IMR-90 (cell line): ENCODE data around the gene HYAL2. TPM values are rescaled to one million over a fixed set of nuclear protein-coding genes. Genes with fewer than 3 reads are reported as not detected.

Source experiments
- ATAC-seq: fragments of 200-7000 bp; cut with Tn5 transposase; 2 replicates; pipeline ENCODE4 v1.9.1; 2020; ENCODE audit warnings: low read depth, mild to moderate bottlenecking, moderate library complexity
- BruUV-seq: library from RNA; stranded (reverse); fragments of 400-500 nt; replicated peaks from 2 replicates; lab custom pipeline; 2021; lab: Mats Ljungman, UMichigan
- CTCF ChIA-PET: fragments of 300-600 bp; formaldehyde crosslinking; extraction: SDS; loops from one replicate; lab custom pipeline; 2021; ENCODE audit warnings: antibody characterized with exemption; lab: Yijun Ruan, JAX
- POLR2A ChIA-PET: fragments of 300-600 bp; sonication (Branson Sonifier 250); formaldehyde crosslinking; loops from one replicate; lab custom pipeline; 2022; ENCODE audit warnings: antibody characterized with exemption; ENCODE audit not compliant: unreplicated experiment; lab: Charles Lee
- DNase-seq: peaks from one replicate; pipeline ENCODE4 v3.0.0; 2013
- H2AFZ ChIP-seq: replicated peaks from 2 replicates; pipeline ENCODE3; 2013; ENCODE audit warnings: low read length, mild to moderate bottlenecking; ENCODE audit not compliant: poor library complexity
- H2AK5ac ChIP-seq: 2 replicates; pipeline ENCODE4 v1.6.1; 2013; ENCODE audit warnings: low read depth, low read length, inconsistent platforms
- H2AK9ac ChIP-seq: replicated peaks from 2 replicates; pipeline ENCODE3; 2013; ENCODE audit warnings: mild to moderate bottlenecking, low read depth, low read length, moderate library complexity; ENCODE audit not compliant: poor library complexity
- H2BK120ac ChIP-seq: 2 replicates; pipeline ENCODE4 v1.6.1; 2013; ENCODE audit warnings: low read depth, low read length, inconsistent platforms
- H2BK15ac ChIP-seq: 3 replicates; pipeline ENCODE4 v1.6.1; 2013; ENCODE audit warnings: low read depth, low read length, inconsistent platforms
- H2BK20ac ChIP-seq: 2 replicates; pipeline ENCODE4 v1.6.1; 2013; ENCODE audit warnings: low read depth, mild to moderate bottlenecking, inconsistent platforms, low read length, moderate library complexity
- H2BK5ac ChIP-seq: 2 replicates; pipeline ENCODE4 v1.6.1; 2013; ENCODE audit warnings: mild to moderate bottlenecking, low read depth, low read length, inconsistent platforms; ENCODE audit not compliant: poor library complexity, severe bottlenecking
- H3K14ac ChIP-seq: replicated peaks from 2 replicates; pipeline ENCODE4 v1.6.1; 2013; ENCODE audit warnings: low read depth, low read length, inconsistent platforms
- H3K18ac ChIP-seq: 2 replicates; pipeline ENCODE4 v1.6.1; 2013; ENCODE audit warnings: low read depth, low read length, control low read depth
- H3K23ac ChIP-seq: 2 replicates; pipeline ENCODE4 v1.6.1; 2013; ENCODE audit warnings: low read depth, low read length, inconsistent platforms
- H3K27ac ChIP-seq: 2 replicates; pipeline ENCODE4 v1.5.1; 2013; ENCODE audit warnings: mild to moderate bottlenecking, control low read depth, low read length; ENCODE audit not compliant: insufficient read depth
- H3K27me3 ChIP-seq: 2 replicates; pipeline ENCODE4 v1.6.1; 2013; ENCODE audit warnings: low read length; ENCODE audit not compliant: control insufficient read depth, insufficient read depth
- H3K36me3 ChIP-seq: 2 replicates; pipeline ENCODE4 v1.6.1; 2013; ENCODE audit warnings: low read length, mixed read lengths; ENCODE audit not compliant: control insufficient read depth, insufficient read depth
- H3K4ac ChIP-seq: 2 replicates; pipeline ENCODE4 v1.6.1; 2013; ENCODE audit warnings: low read depth, low read length, inconsistent platforms
- H3K4me1 ChIP-seq: 2 replicates; pipeline ENCODE4 v1.6.1; 2013; ENCODE audit warnings: low read length, mixed read lengths; ENCODE audit not compliant: control insufficient read depth, insufficient read depth
- H3K4me2 ChIP-seq: 2 replicates; pipeline ENCODE4 v1.6.1; 2013; ENCODE audit warnings: low read depth, mild to moderate bottlenecking, control low read depth, low read length, moderate library complexity
- H3K4me3 ChIP-seq: 2 replicates; pipeline ENCODE4 v1.5.1; 2013; ENCODE audit warnings: low read depth, mild to moderate bottlenecking, control low read depth, low read length, moderate library complexity; ENCODE audit not compliant: insufficient read depth
- H3K56ac ChIP-seq: 2 replicates; pipeline ENCODE4 v1.6.1; 2013; ENCODE audit warnings: low read length, inconsistent platforms; ENCODE audit not compliant: insufficient read depth; ENCODE audit errors: extremely low read depth
- H3K79me1 ChIP-seq, 2 experiments: 2 replicates each; pipeline ENCODE4 v1.6.1; 2013; ENCODE audit warnings: low read length in 2 of 2, inconsistent platforms in 1 of 2, low read depth in 1 of 2
- H3K9ac ChIP-seq: 2 replicates; pipeline ENCODE4 v1.6.1; 2013; ENCODE audit warnings: low read depth, low read length, control low read depth
- H3K9me1 ChIP-seq: 2 replicates; pipeline ENCODE4 v1.6.1; 2013; ENCODE audit warnings: low read length, inconsistent platforms; ENCODE audit not compliant: insufficient read depth
- H3K9me3 ChIP-seq: 2 replicates; pipeline ENCODE4 v1.6.1; 2013; ENCODE audit warnings: low read length; ENCODE audit not compliant: control insufficient read depth, insufficient read depth
- H4K20me1 ChIP-seq: 2 replicates; pipeline ENCODE4 v1.6.1; 2013; ENCODE audit warnings: low read length, inconsistent platforms; ENCODE audit not compliant: insufficient read depth
- H4K5ac ChIP-seq: 2 replicates; pipeline ENCODE4 v1.6.1; 2013; ENCODE audit warnings: mild to moderate bottlenecking, low read depth, low read length, control low read depth
- H4K8ac ChIP-seq, 2 experiments: 2 replicates each; pipeline ENCODE4 v1.6.1; 2013; ENCODE audit warnings: low read depth in 2 of 2, low read length in 2 of 2, control low read depth in 1 of 2, inconsistent platforms in 1 of 2
- H4K91ac ChIP-seq: 2 replicates; pipeline ENCODE4 v1.6.1; 2013; ENCODE audit warnings: low read depth, low read length, inconsistent platforms; ENCODE audit not compliant: insufficient read depth
- MXI1 ChIP-seq: IDR thresholded peaks from 2 replicates; pipeline ENCODE4 v1.6.1; 2012; ENCODE audit warnings: low read depth, mild to moderate bottlenecking, low read length, moderate library complexity, borderline replicate concordance
- POLR2A ChIP-seq: IDR thresholded peaks from 2 replicates; pipeline ENCODE4 v1.6.1; 2012; ENCODE audit warnings: mild to moderate bottlenecking, low read depth, low read length
- RAD21 ChIP-seq: IDR thresholded peaks from 2 replicates; pipeline ENCODE4 v1.6.1; 2012; ENCODE audit warnings: low read length, improper control_type of control experiment
- WGBS, 2 experiments: methylation state at CpG; one replicate each; pipeline versions ENCODE4 v1.1.5 to v1.1.7; 2013; ENCODE audit warnings: missing lambda C conversion rate in 2 of 2; ENCODE audit not compliant: insufficient read length in 1 of 2; ENCODE audit errors: extremely low coverage in 2 of 2; 5-methylcytosine and 5-hydroxymethylcytosine counted together
- dilution Hi-C: fragments of 300-500 bp; cut with HindIII; formaldehyde crosslinking; loops from one replicate; pipeline ENCODE4 v1.14.3; 2018; ENCODE audit warnings: low sequenced_read_pairs; ENCODE audit not compliant: unreplicated experiment
- in situ Hi-C: fragments of 300-500 bp; cut with MboI; formaldehyde crosslinking; loops from 3 replicates; pipeline ENCODE4 v1.14.3; 2019; ENCODE audit warnings: low sequenced_read_pairs, inconsistent platforms, mixed read lengths
- intact Hi-C: fragments of 100-400 bp; cut with micrococcal nuclease; formaldehyde crosslinking; loops from 2 replicates; pipeline ENCODE4 v1.10.0; 2022
- polyA plus RNA-seq, 3 experiments: library from polyadenylated mRNA; depleted of rRNA; stranded (reverse); fragments of >200 nt; gene quantifications; 2 replicates each; pipeline ENCODE4 v1.2.3, GENCODE V29; 2012; ENCODE audit warnings: low replicate concordance in 1 of 3
- total RNA-seq: library from RNA; depleted of rRNA; stranded (reverse); fragments of >200 nt; gene quantifications from 2 replicates; pipeline ENCODE4 v1.2.3, GENCODE V29; 2012
- TF ChIP-seq, protein P1 (sequence below): fragments of 150-350 bp; IDR thresholded peaks from 2 replicates; pipeline ENCODE4 v1.6.1; 2017; ENCODE audit warnings: mild to moderate bottlenecking, antibody characterized with exemption, low read length, low read depth

Gene HYAL2
- total and polyA plus RNA-seq, 2 of the 4 experiments (the other 2 are of a cell fraction): 56.8 to 104 TPM

- H3K4ac ChIP-seq: peak within 1 kb of the TSS; percentile 92
- ChIA-PET POLR2A (no interaction called here), CTCF (no interaction called here)
- peak within 1 kb of the TSS; percentile 51; the same call in 1 of the 2 replicates for H3K18ac ChIP-seq
- ATAC-seq: peak; percentile 99
- peaks cover 45% of the 10 kb centered on the region for H4K20me1 ChIP-seq
- peak within 1 kb of the TSS; percentile 94 for H3K4me2 ChIP-seq
- H4K5ac ChIP-seq: peak within 1 kb of the TSS; percentile 92
- H4K91ac ChIP-seq: peak within 1 kb of the TSS; percentile 90
- peak; percentile 99 for DNase-seq
- peak within 1 kb of the TSS; percentile 76 for H3K4me3 ChIP-seq
- no peak within 1 kb of the TSS for H2BK15ac ChIP-seq
- H3K36me3 ChIP-seq: peaks cover 32% of the 10 kb centered on the region
- 0% methylated on average over 29 of the region's 64 CpGs; no CpG with 5 or more reads in 1 of the 2 experiments for WGBS, 2 experiments
- TSS peak; percentile 80 for BruUV-seq
- H3K27ac ChIP-seq: peak within 1 kb of the TSS; percentile 87
- H3K4me1 ChIP-seq: peaks cover 26% of the 10 kb centered on the region
- H3K9me3 ChIP-seq: no peaks in the 10 kb centered on the region
- in situ Hi-C loops (no loop called here), dilution Hi-C loops (no loop called here), intact Hi-C loops (no loop called here)
- TF ChIP-seq POLR2A (peak; percentile 69), RAD21 (no peak), MXI1 (peak; percentile 10; the same call in 1 of the 2 replicates)
- TF ChIP-seq, protein P1, sequence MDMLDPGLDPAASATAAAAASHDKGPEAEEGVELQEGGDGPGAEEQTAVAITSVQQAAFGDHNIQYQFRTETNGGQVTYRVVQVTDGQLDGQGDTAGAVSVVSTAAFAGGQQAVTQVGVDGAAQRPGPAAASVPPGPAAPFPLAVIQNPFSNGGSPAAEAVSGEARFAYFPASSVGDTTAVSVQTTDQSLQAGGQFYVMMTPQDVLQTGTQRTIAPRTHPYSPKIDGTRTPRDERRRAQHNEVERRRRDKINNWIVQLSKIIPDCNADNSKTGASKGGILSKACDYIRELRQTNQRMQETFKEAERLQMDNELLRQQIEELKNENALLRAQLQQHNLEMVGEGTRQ: peak; percentile 68; the same call in 1 of the 2 replicates
- H2AK5ac ChIP-seq: peak within 1 kb of the TSS; percentile 94
- H4K8ac ChIP-seq: peak within 1 kb of the TSS; percentile 56 to 98
- peak within 1 kb of the TSS; percentile 99 for H3K14ac ChIP-seq
- peak within 1 kb of the TSS; percentile 99 for H2AK9ac ChIP-seq
- peak within 1 kb of the TSS; percentile 97 for H2AFZ ChIP-seq
- H2BK5ac ChIP-seq: peak within 1 kb of the TSS; percentile 80
- H3K79me1 ChIP-seq: peaks cover 0 to 49% of the 10 kb centered on the region in 2 experiments; a peak in 2 of 4 replicates
- peaks cover 20% of the 10 kb centered on the region for H3K9me1 ChIP-seq
- H3K56ac ChIP-seq: peak within 1 kb of the TSS; percentile 56
- peak within 1 kb of the TSS; percentile 94 for H3K9ac ChIP-seq
- 0 out of 2 replicates have a peak within 1 kb of the TSS, but pooled peaks have one; percentile 10 for H2BK120ac ChIP-seq
- peak within 1 kb of the TSS; percentile 96 for H3K23ac ChIP-seq
- H2BK20ac ChIP-seq: no peak within 1 kb of the TSS
- no peaks in the 10 kb centered on the region for H3K27me3 ChIP-seq
Observed at GRCh38 chr3:50358911-50359759, 36.6 kb upstream of the HYAL2 start, which contains the start of gene TMEM115. Gene TMEM115, minus strand, starts transcription at chr3:50359521. Its CDS starts 458 bp downstream, at chr3:50359063.
